ENCODE data around the gene MLN.

MLN gene

GRCh38 chr6:33757113-33757512 lies 46.7 kb downstream of the MLN start:
- POLR2A ChIA-PET, result no interaction called here
- 94% methylated on average over 3 of the region's 3 CpGs for WGBS (ENCODE audit: insufficient coverage)
- no peak overlapping the region for H3K27ac ChIP-seq (ENCODE audit: insufficient read depth in 1 of 2, low read depth in 1 of 2, low read length in 2 of 2, poor library complexity in 1 of 2, severe bottlenecking in 2 of 2)
- no peaks in the 10 kb centered on the region for H3K27me3 ChIP-seq (replicated peaks in 2 of 5; ENCODE audit: control insufficient read depth in 4 of 5, insufficient read depth in 5 of 5, low read length in 4 of 5)
- no peak for DNase-seq
- H3K4me3 ChIP-seq (ENCODE audit: control insufficient read depth in 1 of 7, extremely low read depth in 1 of 7, insufficient read depth in 4 of 7, low read depth in 2 of 7, low read length in 6 of 7), result no peak overlapping the region
- CTCF ChIA-PET, result interaction anchor here (0.5 to 2.1 kb wide), 7 partner anchors 10 to 1363 kb away, joined by 3 to 9 read pairs (median 3); partner anchors contain the start of gene BAK1
- no peaks in the 10 kb centered on the region for H3K36me3 ChIP-seq (ENCODE audit: control insufficient read depth in 4 of 4, insufficient read depth in 4 of 4, low read length in 3 of 4)
- H3K4me1 ChIP-seq (ENCODE audit: control extremely low read depth in 1 of 4, control insufficient read depth in 4 of 4, insufficient read depth in 4 of 4, low read length in 3 of 4), result peaks cover 0 to 20% (median 12%) of the 10 kb centered on the region in 4 experiments
- H3K9me3 ChIP-seq (ENCODE audit: control extremely low read depth in 1 of 5, control insufficient read depth in 4 of 5, insufficient read depth in 2 of 5, low read depth in 1 of 5, low read length in 4 of 5), result no peaks in the 10 kb centered on the region

GRCh38 chr6:33756211-33756954 lies 47.4 kb downstream of the MLN start:
- H3K36me3 ChIP-seq (ENCODE audit: control insufficient read depth in 4 of 4, insufficient read depth in 4 of 4, low read length in 3 of 4), result no peaks in the 10 kb centered on the region
- no peak overlapping the region for H3K27ac ChIP-seq (ENCODE audit: insufficient read depth in 1 of 2, low read depth in 1 of 2, low read length in 2 of 2, poor library complexity in 1 of 2, severe bottlenecking in 2 of 2)
- CTCF ChIA-PET, result interaction anchor here (1.1 to 2.1 kb wide), 2 partner anchors 11 to 34 kb away, joined by 3 to 9 read pairs; no protein-coding TSS in a partner anchor
- POLR2A ChIA-PET, result no interaction called here
- WGBS (ENCODE audit: insufficient coverage), result 93% methylated on average over 12 of the region's 12 CpGs
- DNase-seq, result no peak
- no peaks in the 10 kb centered on the region for H3K27me3 ChIP-seq (replicated peaks in 2 of 5; ENCODE audit: control insufficient read depth in 4 of 5, insufficient read depth in 5 of 5, low read length in 4 of 5)
- H3K9me3 ChIP-seq (ENCODE audit: control extremely low read depth in 1 of 5, control insufficient read depth in 4 of 5, insufficient read depth in 2 of 5, low read depth in 1 of 5, low read length in 4 of 5), result no peaks in the 10 kb centered on the region
- no peak overlapping the region for H3K4me3 ChIP-seq (ENCODE audit: control insufficient read depth in 1 of 7, extremely low read depth in 1 of 7, insufficient read depth in 4 of 7, low read depth in 2 of 7, low read length in 6 of 7)
- H3K4me1 ChIP-seq (ENCODE audit: control extremely low read depth in 1 of 4, control insufficient read depth in 4 of 4, insufficient read depth in 4 of 4, low read length in 3 of 4), result peaks cover 0 to 12% (median 10%) of the 10 kb centered on the region in 4 experiments

GRCh38 chr6:33755070-33755869 lies 48.5 kb downstream of the MLN start:
- H3K27ac ChIP-seq (ENCODE audit: insufficient read depth in 1 of 2, low read depth in 1 of 2, low read length in 2 of 2, poor library complexity in 1 of 2, severe bottlenecking in 2 of 2), result no peak overlapping the region
- H3K4me3 ChIP-seq (ENCODE audit: control insufficient read depth in 1 of 7, extremely low read depth in 1 of 7, insufficient read depth in 4 of 7, low read depth in 2 of 7, low read length in 6 of 7), result no peak overlapping the region
- POLR2A ChIA-PET, result no interaction called here
- H3K27me3 ChIP-seq (replicated peaks in 2 of 5; ENCODE audit: control insufficient read depth in 4 of 5, insufficient read depth in 5 of 5, low read length in 4 of 5), result no peaks in the 10 kb centered on the region
- CTCF ChIA-PET, result interaction anchor here (1.1 to 2.1 kb wide), 4 partner anchors 10 to 33 kb away, joined by 3 to 9 read pairs (median 6); no protein-coding TSS in a partner anchor
- H3K9me3 ChIP-seq (ENCODE audit: control extremely low read depth in 1 of 5, control insufficient read depth in 4 of 5, insufficient read depth in 2 of 5, low read depth in 1 of 5, low read length in 4 of 5), result no peaks in the 10 kb centered on the region
- 97% methylated on average over 11 of the region's 13 CpGs for WGBS (ENCODE audit: insufficient coverage)
- no peak for DNase-seq
- peaks cover 0 to 3% (median 1%) of the 10 kb centered on the region in 4 experiments for H3K4me1 ChIP-seq (ENCODE audit: control extremely low read depth in 1 of 4, control insufficient read depth in 4 of 4, insufficient read depth in 4 of 4, low read length in 3 of 4)
- H3K36me3 ChIP-seq (ENCODE audit: control insufficient read depth in 4 of 4, insufficient read depth in 4 of 4, low read length in 3 of 4), result no peaks in the 10 kb centered on the region

- Histone ChIP-seq H3K36me3 (ENCODE audit: control insufficient read depth in 4 of 4, insufficient read depth in 4 of 4, low read length in 3 of 4) (no peaks in the 10 kb centered on the region), H3K27ac (ENCODE audit: insufficient read depth in 1 of 2, low read depth in 1 of 2, low read length in 2 of 2, poor library complexity in 1 of 2, severe bottlenecking in 2 of 2) (no peak overlapping the region), H3K4me3 (ENCODE audit: control insufficient read depth in 1 of 7, extremely low read depth in 1 of 7, insufficient read depth in 4 of 7, low read depth in 2 of 7, low read length in 6 of 7) (no peak overlapping the region), H3K9me3 (ENCODE audit: control extremely low read depth in 1 of 5, control insufficient read depth in 4 of 5, insufficient read depth in 2 of 5, low read depth in 1 of 5, low read length in 4 of 5) (no peaks in the 10 kb centered on the region), H3K4me1 (ENCODE audit: control extremely low read depth in 1 of 4, control insufficient read depth in 4 of 4, insufficient read depth in 4 of 4, low read length in 3 of 4) (no peaks in the 10 kb centered on the region), H3K27me3 (replicated peaks in 2 of 5; ENCODE audit: control insufficient read depth in 4 of 5, insufficient read depth in 5 of 5, low read length in 4 of 5) (no peaks in the 10 kb centered on the region)
- DNase-seq, result no peak
- ChIA-PET CTCF (interaction anchor here (1.8 to 2.1 kb wide), 3 partner anchors 8 to 11 kb away, joined by 4 to 9 read pairs (median 5); no protein-coding TSS in a partner anchor), POLR2A (no interaction called here)
- 95% methylated on average over 11 of the region's 11 CpGs for WGBS (ENCODE audit: insufficient coverage)
Observed at GRCh38 chr6:33754222-33754621, 49.6 kb downstream of the MLN start.

- no peak for DNase-seq
- Histone ChIP-seq H3K36me3 (ENCODE audit: control insufficient read depth in 4 of 4, insufficient read depth in 4 of 4, low read length in 3 of 4) (no peaks in the 10 kb centered on the region), H3K9me3 (ENCODE audit: control extremely low read depth in 1 of 5, control insufficient read depth in 4 of 5, insufficient read depth in 2 of 5, low read depth in 1 of 5, low read length in 4 of 5) (no peaks in the 10 kb centered on the region), H3K4me3 (ENCODE audit: control insufficient read depth in 1 of 7, extremely low read depth in 1 of 7, insufficient read depth in 4 of 7, low read depth in 2 of 7, low read length in 6 of 7) (no peak overlapping the region), H3K27me3 (replicated peaks in 2 of 5; ENCODE audit: control insufficient read depth in 4 of 5, insufficient read depth in 5 of 5, low read length in 4 of 5) (peaks cover 0 to 1% (median 0%) of the 10 kb centered on the region in 5 experiments), H3K4me1 (ENCODE audit: control extremely low read depth in 1 of 4, control insufficient read depth in 4 of 4, insufficient read depth in 4 of 4, low read length in 3 of 4) (no peaks in the 10 kb centered on the region), H3K27ac (ENCODE audit: insufficient read depth in 1 of 2, low read depth in 1 of 2, low read length in 2 of 2, poor library complexity in 1 of 2, severe bottlenecking in 2 of 2) (no peak overlapping the region)
- POLR2A ChIA-PET, result no interaction called here
- WGBS (ENCODE audit: insufficient coverage), result no CpG with 5 or more reads among the region's 1 CpG
- CTCF ChIA-PET, result interaction anchor here (0.8 to 2.1 kb wide), 3 partner anchors 9 to 15 kb away, joined by 3 to 5 read pairs (median 4); no protein-coding TSS in a partner anchor
Observed at GRCh38 chr6:33752646-33753015, 51.2 kb downstream of the MLN start.

GRCh38 chr6:33751771-33752645 lies 51.8 kb downstream of the MLN start:
- ChIA-PET CTCF (interaction anchor here (0.8 to 1.8 kb wide), 4 partner anchors 8 to 19 kb away, joined by 3 to 9 read pairs (median 5); no protein-coding TSS in a partner anchor), POLR2A (no interaction called here)
- DNase-seq, result no peak
- Histone ChIP-seq H3K27ac (ENCODE audit: insufficient read depth in 1 of 2, low read depth in 1 of 2, low read length in 2 of 2, poor library complexity in 1 of 2, severe bottlenecking in 2 of 2) (no peak overlapping the region), H3K4me1 (ENCODE audit: control extremely low read depth in 1 of 4, control insufficient read depth in 4 of 4, insufficient read depth in 4 of 4, low read length in 3 of 4) (no peaks in the 10 kb centered on the region), H3K9me3 (ENCODE audit: control extremely low read depth in 1 of 5, control insufficient read depth in 4 of 5, insufficient read depth in 2 of 5, low read depth in 1 of 5, low read length in 4 of 5) (no peaks in the 10 kb centered on the region), H3K27me3 (replicated peaks in 2 of 5; ENCODE audit: control insufficient read depth in 4 of 5, insufficient read depth in 5 of 5, low read length in 4 of 5) (peaks cover 0 to 1% (median 0%) of the 10 kb centered on the region in 5 experiments), H3K36me3 (ENCODE audit: control insufficient read depth in 4 of 4, insufficient read depth in 4 of 4, low read length in 3 of 4) (no peaks in the 10 kb centered on the region), H3K4me3 (ENCODE audit: control insufficient read depth in 1 of 7, extremely low read depth in 1 of 7, insufficient read depth in 4 of 7, low read depth in 2 of 7, low read length in 6 of 7) (no peak overlapping the region)
- 93% methylated on average over 11 of the region's 15 CpGs for WGBS (ENCODE audit: insufficient coverage)
